Right lobe of liver (tissue), 6 donors: ENCODE results near the gene JMJD6. TPM values are rescaled to one million over a fixed set of nuclear protein-coding genes. Genes with fewer than 3 reads are reported as not detected.
A peak's percentile ranks its signal among the peaks of the same experiment; 100 is the strongest.

Experiments
- ATAC-seq, 4 donors: fragments of 200-7000 bp; cut with Tn5 transposase; one replicate each; pipeline ENCODE4 v1.9.1; 2020; ENCODE audit warnings: mild to moderate bottlenecking in 4 of 4, moderate library complexity in 4 of 4
- DNase-seq, 3 donors: peaks; one replicate each; pipeline ENCODE4 v3.0.0-alpha.2; 2020
- H3K27ac ChIP-seq, 3 donors: fragments of 200-600 bp; one replicate each; pipeline ENCODE4 v1.8.0; 2022
- H3K27me3 ChIP-seq, 2 donors: fragments of 200-600 bp; one replicate each; pipeline ENCODE4 v1.8.0; 2022
- H3K36me3 ChIP-seq, 4 donors: fragments of 200-600 bp; sonication (generic) in 1 of 4; one replicate each; pipeline versions ENCODE4 v1.5.1 to v1.8.0; 2017 to 2022; ENCODE audit warnings: control low read depth in 1 of 4
- H3K4me1 ChIP-seq, 4 donors: fragments of 200-600 bp; sonication (generic) in 1 of 4; one replicate each; pipeline versions ENCODE4 v1.5.1 to v1.8.0; 2017 to 2022; ENCODE audit warnings: control low read depth in 1 of 4
- H3K4me3 ChIP-seq, 3 donors: fragments of 200-600 bp; one replicate each; pipeline ENCODE4 v1.8.0; 2022
- H3K9me3 ChIP-seq, 4 donors: fragments of 200-600 bp; sonication (generic) in 1 of 4; one replicate each; pipeline versions ENCODE4 v1.5.1 to v1.8.0; 2017 to 2022; ENCODE audit warnings: control low read depth in 1 of 4
- POLR2A ChIP-seq: fragments of 450-650 bp; IDR thresholded peaks from one replicate; pipeline ENCODE4 v1.6.1; 2017; ENCODE audit warnings: antibody characterized with exemption, mild to moderate bottlenecking
- WGBS: methylation state at CpG from one replicate; pipeline ENCODE4 v1.1.6; 2018; ENCODE audit warnings: low coverage, low lambda C conversion rate; ENCODE audit not compliant: insufficient coverage; ENCODE audit errors: missing lambda C conversion rate; 5-methylcytosine and 5-hydroxymethylcytosine counted together
- intact Hi-C, 2 donors: fragments of 100-400 bp; cut with DNase I; formaldehyde crosslinking; loops; one replicate each; pipeline versions ENCODE4 v1.11.2 to v1.14.1; 2022
- total RNA-seq, 6 experiments: library from RNA; depleted of rRNA in 2 of 6; stranded (reverse); fragments of >200 nt in 2 of 6; fragmentation: NEBNext Ultra II Directional in 3 of 6; extraction: Animal tissue kit (Norgen Biotek cat#: 25700) in 3 of 6; gene quantifications; one replicate each; pipeline versions ENCODE4 v1.1.0 to v1.2.4, GENCODE V29; 2016 to 2023
- TF ChIP-seq, protein P1 (sequence below), 4 donors: fragments of 200-600 bp in 3 of 4; fragments of 450-650 bp in 1 of 4; IDR thresholded peaks; one replicate each; pipeline versions ENCODE4 v1.5.1 to v1.8.0; 2016 to 2022; ENCODE audit warnings: antibody characterized with exemption in 4 of 4, mild to moderate bottlenecking in 2 of 4
- donor health status: DM: no; HTN: yes; CAD: no.
- donor health status: DM: no; HTN: no; CAD: no.
- donor health status: DM: no; HTN: no; CAD: no.
- donor health status: DM: no; HTN: yes; CAD: no.
- donor health status: DM: no; HTN: yes; CAD: no.

JMJD6 gene
- total RNA-seq, 6 experiments from 2014 or later, result 10.0 to 15.8 (median 11.1) TPM

DNA sequence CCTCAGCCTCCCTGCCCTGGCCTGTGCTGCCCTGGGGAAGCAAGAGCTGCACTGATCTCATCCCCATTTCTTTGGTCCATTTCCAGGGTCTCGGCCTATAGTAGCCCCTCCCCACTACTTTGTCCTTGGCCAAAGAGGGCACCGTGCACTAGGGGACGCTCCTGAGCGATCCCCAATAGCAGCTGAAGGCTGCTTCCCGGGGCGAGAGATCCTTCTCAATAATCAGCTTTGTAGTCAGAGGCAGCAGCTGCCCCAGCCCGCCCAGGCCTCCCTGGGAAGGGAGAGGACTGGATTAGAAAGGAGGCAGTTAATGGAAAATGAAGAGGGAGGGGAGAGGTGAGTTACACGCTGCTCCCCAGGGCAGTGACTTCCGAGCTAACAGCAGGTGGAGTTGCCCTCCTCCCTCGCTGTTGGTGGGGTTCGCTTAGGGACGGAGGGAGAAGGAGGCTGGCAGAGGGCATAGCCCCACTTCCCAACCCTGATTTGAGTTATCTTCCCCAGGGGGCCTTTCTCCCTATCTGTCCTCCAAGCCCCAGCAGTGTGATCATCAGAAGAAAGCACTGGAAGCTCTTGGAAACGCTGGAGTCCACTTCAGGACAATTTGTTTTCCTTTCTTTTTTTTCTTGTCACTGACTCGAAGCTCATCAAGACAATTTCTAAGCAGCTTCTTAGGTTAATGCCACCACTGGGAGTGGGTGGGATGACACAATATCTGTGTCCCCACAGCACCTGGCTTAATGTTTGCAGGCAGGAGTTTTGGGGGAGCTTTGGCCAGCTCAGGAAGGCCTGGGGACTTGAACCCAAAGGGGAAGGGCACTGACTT, 18.2 kb downstream of the JMJD6 start:
- Histone ChIP-seq H3K9me3 (no peaks in the 10 kb centered on the region), H3K4me1 (peaks cover 0 to 4% (median 0%) of the 10 kb centered on the region in 4 donors), H3K27ac (peak overlapping the region in 1 of 3 donors; percentile 30), H3K4me3 (no peak overlapping the region), H3K36me3 (peaks cover 0 to 4% (median 0%) of the 10 kb centered on the region in 4 donors), H3K27me3 (no peaks in the 10 kb centered on the region)
- 71% methylated on average over 5 of the region's 14 CpGs for WGBS
- intact Hi-C loops, result no loop called here
- ATAC-seq, result no peak
- no peak for DNase-seq
- no peak for TF ChIP-seq POLR2A
- TF ChIP-seq, protein P1, sequence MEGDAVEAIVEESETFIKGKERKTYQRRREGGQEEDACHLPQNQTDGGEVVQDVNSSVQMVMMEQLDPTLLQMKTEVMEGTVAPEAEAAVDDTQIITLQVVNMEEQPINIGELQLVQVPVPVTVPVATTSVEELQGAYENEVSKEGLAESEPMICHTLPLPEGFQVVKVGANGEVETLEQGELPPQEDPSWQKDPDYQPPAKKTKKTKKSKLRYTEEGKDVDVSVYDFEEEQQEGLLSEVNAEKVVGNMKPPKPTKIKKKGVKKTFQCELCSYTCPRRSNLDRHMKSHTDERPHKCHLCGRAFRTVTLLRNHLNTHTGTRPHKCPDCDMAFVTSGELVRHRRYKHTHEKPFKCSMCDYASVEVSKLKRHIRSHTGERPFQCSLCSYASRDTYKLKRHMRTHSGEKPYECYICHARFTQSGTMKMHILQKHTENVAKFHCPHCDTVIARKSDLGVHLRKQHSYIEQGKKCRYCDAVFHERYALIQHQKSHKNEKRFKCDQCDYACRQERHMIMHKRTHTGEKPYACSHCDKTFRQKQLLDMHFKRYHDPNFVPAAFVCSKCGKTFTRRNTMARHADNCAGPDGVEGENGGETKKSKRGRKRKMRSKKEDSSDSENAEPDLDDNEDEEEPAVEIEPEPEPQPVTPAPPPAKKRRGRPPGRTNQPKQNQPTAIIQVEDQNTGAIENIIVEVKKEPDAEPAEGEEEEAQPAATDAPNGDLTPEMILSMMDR (IDR thresholded peaks at IDR 0.05), result no peak

DNA sequence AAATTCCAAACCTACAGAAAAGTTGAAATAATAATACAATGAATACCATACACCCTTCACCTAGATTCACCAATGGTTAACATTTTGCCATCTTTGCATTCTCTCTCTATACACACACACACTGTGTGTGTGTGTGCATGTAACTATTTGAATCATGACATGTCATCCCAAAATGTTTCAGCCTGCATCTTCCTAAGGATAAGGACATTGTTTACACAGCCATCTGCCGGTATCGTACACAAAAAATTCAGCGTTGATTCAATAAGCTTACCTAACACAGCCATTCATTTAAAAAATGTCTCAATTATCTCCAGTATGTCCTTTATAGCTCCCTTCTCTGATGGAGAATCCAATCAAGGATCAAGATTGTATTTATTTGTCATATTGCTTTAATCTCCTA, 19.6 kb downstream of the JMJD6 start:
- TF ChIP-seq, protein P1 (IDR thresholded peaks at IDR 0.05), result no peak
- no peak for TF ChIP-seq POLR2A
- H3K4me1 ChIP-seq, result peaks cover 0 to 4% (median 0%) of the 10 kb centered on the region in 4 donors
- 88% methylated on average over 3 of the region's 3 CpGs for WGBS
- H3K9me3 ChIP-seq, result no peaks in the 10 kb centered on the region
- intact Hi-C loops, result no loop called here
- ATAC-seq (no peak), DNase-seq (no peak)
- no peaks in the 10 kb centered on the region for H3K27me3 ChIP-seq
- no peak overlapping the region for H3K27ac ChIP-seq
- H3K36me3 ChIP-seq, result no peaks in the 10 kb centered on the region
- no peak overlapping the region for H3K4me3 ChIP-seq

GRCh38 chr17:76704805-76705204, 21.6 kb downstream of the JMJD6 start:
- intact Hi-C loops, result no loop called here
- Histone ChIP-seq H3K27me3 (no peaks in the 10 kb centered on the region), H3K4me1 (no peaks in the 10 kb centered on the region), H3K27ac (no peak overlapping the region), H3K36me3 (no peaks in the 10 kb centered on the region), H3K9me3 (no peaks in the 10 kb centered on the region), H3K4me3 (no peak overlapping the region)
- TF ChIP-seq, protein P1 (IDR thresholded peaks at IDR 0.05), result no peak
- no peak for TF ChIP-seq POLR2A
- WGBS, result 69% methylated on average over 3 of the region's 4 CpGs
- ATAC-seq, result no peak
- no peak for DNase-seq

- 90% methylated on average over 8 of the region's 10 CpGs for WGBS
- no peak for ATAC-seq
- no peak overlapping the region for H3K27ac ChIP-seq
- no peaks in the 10 kb centered on the region for H3K9me3 ChIP-seq
- H3K27me3 ChIP-seq, result no peaks in the 10 kb centered on the region
- no peak overlapping the region for H3K4me3 ChIP-seq
- intact Hi-C loops, result no loop called here
- no peaks in the 10 kb centered on the region for H3K36me3 ChIP-seq
- no peak for DNase-seq
- TF ChIP-seq, protein P1 (IDR thresholded peaks at IDR 0.05), result no peak
- no peak for TF ChIP-seq POLR2A
- no peaks in the 10 kb centered on the region for H3K4me1 ChIP-seq
Observed at GRCh38 chr17:76702941-76703637, 23.3 kb downstream of the JMJD6 start.
